GM12801 (cell line): ENCODE data around the gene OLFML2B.

ENCODE experiments used
- TF ChIP-seq, protein P1 (sequence below): IDR thresholded peaks from one replicate; pipeline ENCODE4 v1.5.1; 2011; ENCODE audit warnings: control low read depth; ENCODE audit not compliant: insufficient read length; ENCODE audit errors: extremely low read depth

Gene OLFML2B

DNA sequence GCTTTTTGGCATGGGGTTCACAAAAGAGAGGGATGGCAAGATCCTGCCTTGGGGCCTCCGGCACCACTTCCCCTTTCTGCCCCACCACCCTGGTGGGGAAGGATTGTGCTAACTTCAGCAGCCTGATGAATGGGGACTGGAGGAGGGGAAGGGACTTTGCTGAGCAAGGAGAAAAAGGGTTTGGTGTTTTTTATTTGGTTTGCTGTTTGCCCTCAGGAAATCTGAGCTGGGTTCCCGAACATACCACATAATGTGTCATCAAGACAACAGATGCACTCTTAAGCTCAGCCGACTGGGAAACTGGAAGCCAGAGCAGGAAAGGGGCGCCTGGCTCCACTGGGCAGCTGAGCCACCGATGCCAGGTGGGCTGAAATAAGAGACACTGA, 19.8 kb downstream of the OLFML2B start:
- TF ChIP-seq, protein P1, sequence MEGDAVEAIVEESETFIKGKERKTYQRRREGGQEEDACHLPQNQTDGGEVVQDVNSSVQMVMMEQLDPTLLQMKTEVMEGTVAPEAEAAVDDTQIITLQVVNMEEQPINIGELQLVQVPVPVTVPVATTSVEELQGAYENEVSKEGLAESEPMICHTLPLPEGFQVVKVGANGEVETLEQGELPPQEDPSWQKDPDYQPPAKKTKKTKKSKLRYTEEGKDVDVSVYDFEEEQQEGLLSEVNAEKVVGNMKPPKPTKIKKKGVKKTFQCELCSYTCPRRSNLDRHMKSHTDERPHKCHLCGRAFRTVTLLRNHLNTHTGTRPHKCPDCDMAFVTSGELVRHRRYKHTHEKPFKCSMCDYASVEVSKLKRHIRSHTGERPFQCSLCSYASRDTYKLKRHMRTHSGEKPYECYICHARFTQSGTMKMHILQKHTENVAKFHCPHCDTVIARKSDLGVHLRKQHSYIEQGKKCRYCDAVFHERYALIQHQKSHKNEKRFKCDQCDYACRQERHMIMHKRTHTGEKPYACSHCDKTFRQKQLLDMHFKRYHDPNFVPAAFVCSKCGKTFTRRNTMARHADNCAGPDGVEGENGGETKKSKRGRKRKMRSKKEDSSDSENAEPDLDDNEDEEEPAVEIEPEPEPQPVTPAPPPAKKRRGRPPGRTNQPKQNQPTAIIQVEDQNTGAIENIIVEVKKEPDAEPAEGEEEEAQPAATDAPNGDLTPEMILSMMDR = no peak

DNA sequence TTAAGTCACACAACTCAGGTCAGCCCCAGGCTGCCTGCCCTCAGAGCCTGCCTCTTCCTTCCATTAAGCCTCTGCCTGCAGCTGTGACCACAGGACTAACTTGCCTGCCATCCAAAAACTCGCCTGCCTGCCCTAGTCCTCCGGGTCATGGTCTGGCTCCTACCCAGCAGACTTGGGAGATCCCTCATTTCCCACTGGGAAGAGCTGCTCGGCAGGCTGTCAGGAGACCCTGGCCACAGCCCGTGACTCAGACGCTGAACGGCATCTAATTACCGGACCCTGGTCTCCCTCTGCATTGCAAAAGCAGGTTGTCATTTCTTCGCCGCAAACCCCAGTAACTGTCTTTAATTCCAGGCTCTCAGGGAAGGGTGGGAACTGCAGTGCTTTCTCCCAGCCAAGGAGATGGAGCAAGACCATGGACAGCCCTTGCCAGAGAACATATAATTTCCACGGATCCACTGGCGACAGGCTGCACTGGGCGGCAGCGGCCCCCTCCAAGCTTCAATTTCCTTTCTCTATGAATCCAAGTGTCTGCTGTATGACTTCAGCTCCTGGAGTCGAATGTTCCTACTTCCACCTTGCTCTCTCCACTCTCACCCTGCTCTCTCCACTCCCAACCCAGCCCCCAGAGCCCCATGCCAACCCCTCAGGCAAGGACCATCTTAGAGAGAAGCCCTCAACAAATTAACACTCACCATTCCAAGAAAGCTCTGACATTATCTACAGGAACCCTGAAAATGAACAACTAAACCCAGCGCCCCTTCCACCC, 20.4 kb downstream of the OLFML2B start:
- TF ChIP-seq, protein P1 = no peak

DNA sequence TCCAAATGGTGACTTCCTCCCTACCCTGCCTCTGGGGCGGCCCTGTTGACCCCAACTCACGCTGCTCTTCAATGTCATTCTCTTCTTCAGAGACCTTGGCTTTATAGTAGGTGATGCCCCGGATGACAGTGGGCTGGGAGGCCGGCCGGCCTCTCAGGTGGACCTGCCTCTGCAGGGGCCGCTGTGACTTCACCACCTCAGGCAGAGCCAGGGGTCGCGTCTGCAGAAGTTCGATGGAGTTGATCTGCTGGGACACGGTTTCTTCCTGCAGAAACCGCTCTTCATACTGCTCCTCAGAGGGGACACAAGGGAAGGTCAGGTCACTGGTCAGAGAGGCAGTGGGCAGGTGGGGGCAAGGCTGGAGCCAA, 23.6 kb downstream of the OLFML2B start:
- TF ChIP-seq, protein P1 = no peak

DNA sequence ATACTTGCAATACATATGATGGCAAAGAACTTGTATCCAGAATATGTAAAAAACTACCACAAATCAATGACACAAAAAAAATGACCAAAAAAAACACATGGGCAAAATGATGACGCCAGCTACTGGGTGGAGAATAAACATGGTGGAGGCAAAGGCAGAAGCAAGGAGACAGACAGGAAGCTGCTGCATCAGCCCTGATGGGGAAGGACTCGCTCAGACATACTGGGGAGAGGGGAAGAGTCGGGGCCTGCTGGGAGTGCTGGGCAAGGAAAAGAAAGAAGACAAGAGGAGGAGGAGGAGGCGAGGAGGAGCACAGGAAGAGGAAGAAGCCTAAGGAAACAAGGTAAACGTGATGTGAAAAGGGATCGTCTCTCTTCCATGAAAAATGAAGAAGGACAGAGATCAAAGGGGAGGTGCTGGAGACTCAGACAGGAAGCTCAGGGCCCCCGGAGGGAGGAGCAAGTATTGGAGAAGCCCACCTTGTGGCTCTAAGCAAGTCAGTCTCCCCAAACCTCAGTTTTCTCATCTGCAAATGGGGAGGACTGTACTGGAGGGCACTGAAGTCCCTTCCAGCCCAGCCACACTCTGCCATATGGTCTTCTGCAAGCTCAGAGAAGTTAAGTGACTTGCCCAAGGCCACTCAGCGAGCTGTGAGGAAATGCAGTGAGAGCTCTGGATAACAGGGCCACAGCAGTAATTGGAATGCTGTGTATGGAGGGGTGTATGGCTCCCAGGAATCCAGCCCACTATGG, 24.2 kb downstream of the OLFML2B start:
- TF ChIP-seq, protein P1 = no peak

DNA sequence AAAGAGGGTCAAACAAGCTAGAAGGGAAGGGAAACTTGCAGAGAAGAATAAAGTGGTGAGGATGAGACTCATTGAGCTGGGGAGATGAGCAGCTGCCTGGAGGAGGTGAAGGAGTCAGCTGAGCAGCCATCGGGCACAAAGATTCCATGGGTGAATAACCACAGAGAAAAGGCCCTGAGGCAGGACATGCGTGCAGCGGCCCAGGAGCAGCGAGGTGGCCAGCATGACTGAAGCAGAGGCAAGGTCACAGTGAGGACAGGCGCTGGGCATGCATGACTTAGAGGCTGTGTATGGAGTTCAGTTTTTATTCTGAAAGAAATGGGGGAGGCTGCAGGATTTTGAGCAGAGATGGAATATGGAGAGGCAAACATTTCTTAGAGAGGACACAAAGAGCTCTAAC, 24.9 kb downstream of the OLFML2B start:
- TF ChIP-seq, protein P1 = no peak

DNA sequence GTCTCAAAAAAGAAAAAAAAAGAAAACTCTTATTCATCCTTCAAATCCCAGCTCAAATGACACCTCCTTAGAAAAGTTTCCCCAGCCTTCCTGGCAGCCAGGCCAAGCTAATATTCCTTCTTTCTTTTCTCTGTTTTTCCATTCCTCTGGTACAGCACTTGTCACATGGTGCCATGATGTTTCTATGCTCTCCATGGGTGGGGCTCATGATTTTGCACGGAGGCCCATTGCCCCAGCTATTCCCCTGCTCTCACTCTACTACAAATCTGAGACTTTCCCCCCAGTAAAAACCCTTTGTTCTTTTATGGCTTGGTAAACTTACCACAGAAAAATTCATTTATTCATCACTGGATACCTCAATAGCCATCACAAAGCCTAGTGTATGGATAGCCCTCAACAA, 26.5 kb downstream of the OLFML2B start:
- TF ChIP-seq, protein P1 = no peak

DNA sequence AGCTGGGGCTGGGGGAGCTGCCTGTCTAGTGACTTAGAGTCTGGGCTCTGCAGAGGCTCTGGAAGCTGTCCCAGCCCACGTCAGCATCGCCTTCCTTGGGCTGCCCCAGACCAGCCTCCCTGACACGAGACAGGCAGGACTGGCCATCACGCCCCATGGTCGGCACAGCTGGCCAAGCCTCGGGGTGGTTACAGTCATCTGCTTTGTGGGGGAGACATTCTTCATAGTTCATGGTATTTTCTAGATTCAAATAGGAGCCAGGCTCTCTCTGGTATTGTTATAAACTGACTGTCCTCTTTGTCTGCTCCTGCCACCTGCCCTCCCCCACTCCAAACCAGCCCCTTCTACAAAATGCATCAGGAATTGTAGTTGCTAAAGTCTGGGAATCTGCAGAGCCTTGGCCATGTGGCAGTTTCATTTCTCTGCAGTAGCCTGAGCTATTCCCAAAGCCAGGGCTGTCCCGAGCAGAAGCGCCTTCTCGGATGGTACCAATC, 29.4 kb downstream of the OLFML2B start:
- TF ChIP-seq, protein P1 = no peak
